HFFc6 (cell line): ENCODE data around the gene FANCE. TPM values are rescaled to one million over a fixed set of nuclear protein-coding genes. Genes with fewer than 3 reads are reported as not detected.
A peak's percentile ranks its signal among the peaks of the same experiment; 100 is the strongest.
"Not testable (repeated sequence)": the region's sequence is repeated elsewhere in the genome, so short reads cannot be mapped to it uniquely, and the experiment has no call there.

Source experiments
- DNase-seq: peaks from one replicate; pipeline ENCODE4 v3.0.0-alpha.2; 2018
- H3K27ac Mint-ChIP-seq: 2 replicates; pipeline ENCODE4 v1.8.0; 2020; ENCODE audit warnings: mild to moderate bottlenecking, mixed read lengths
- H3K27me3 Mint-ChIP-seq: 2 replicates; pipeline ENCODE4 v1.8.0; 2021; ENCODE audit warnings: mild to moderate bottlenecking, moderate library complexity, mixed read lengths; ENCODE audit not compliant: insufficient read depth
- H3K36me3 Mint-ChIP-seq: 2 replicates; pipeline ENCODE4 v1.8.0; 2021; ENCODE audit warnings: low read depth, mixed read lengths
- H3K4me1 Mint-ChIP-seq: 2 replicates; pipeline ENCODE4 v1.8.0; 2020; ENCODE audit warnings: low read depth, mixed read lengths
- H3K4me3 Mint-ChIP-seq: 2 replicates; pipeline ENCODE4 v1.8.0; 2020; ENCODE audit warnings: mild to moderate bottlenecking, moderate library complexity, mixed read lengths
- H3K9me3 Mint-ChIP-seq: 2 replicates; pipeline ENCODE4 v1.8.0; 2020; ENCODE audit warnings: mild to moderate bottlenecking, mixed read lengths
- total RNA-seq, 6 experiments: library from RNA; stranded (reverse); fragmentation: NEBNext Ultra II Directional; extraction: Animal tissue kit (Norgen Biotek cat#: 25700); gene quantifications; 2 replicates in 1 of 6; 3 replicates in 5 of 6; pipeline ENCODE4 v1.2.3, GENCODE V29; 2021
- TF ChIP-seq, protein P1 (sequence below): fragments of 200-600 bp; sonication (generic); IDR thresholded peaks from 2 replicates; pipeline ENCODE4 v1.5.0; 2021; ENCODE audit warnings: antibody characterized with exemption, mild to moderate bottlenecking

FANCE gene
- total RNA-seq, 6 experiments from 2014 or later, result 7.2 to 10.7 (median 9.2) TPM

DNA sequence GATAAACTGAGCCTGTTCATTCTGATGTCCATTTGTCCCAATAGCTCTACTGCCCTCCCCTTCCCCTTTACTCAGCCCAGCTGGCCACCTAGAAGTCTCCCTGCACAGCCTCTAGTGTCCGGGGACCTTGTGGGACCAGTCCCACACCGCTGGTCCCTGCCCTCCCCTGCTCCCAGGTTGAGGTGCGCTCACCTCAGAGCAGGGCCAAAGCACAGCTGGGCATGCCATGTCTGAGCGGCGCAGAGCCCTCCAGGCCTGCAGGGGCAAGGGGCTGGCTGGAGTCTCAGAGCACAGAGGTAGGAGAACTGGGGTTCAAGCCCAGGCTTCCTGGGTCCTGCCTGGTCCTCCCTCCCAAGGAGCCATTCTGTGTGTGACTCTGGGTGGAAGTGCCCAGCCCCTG is 24.7 kb upstream of the FANCE start:
- peak overlapping the region; percentile 90 for H3K27ac Mint-ChIP-seq
- peaks cover 15% of the 10 kb centered on the region for H3K9me3 Mint-ChIP-seq
- TF ChIP-seq, protein P1, sequence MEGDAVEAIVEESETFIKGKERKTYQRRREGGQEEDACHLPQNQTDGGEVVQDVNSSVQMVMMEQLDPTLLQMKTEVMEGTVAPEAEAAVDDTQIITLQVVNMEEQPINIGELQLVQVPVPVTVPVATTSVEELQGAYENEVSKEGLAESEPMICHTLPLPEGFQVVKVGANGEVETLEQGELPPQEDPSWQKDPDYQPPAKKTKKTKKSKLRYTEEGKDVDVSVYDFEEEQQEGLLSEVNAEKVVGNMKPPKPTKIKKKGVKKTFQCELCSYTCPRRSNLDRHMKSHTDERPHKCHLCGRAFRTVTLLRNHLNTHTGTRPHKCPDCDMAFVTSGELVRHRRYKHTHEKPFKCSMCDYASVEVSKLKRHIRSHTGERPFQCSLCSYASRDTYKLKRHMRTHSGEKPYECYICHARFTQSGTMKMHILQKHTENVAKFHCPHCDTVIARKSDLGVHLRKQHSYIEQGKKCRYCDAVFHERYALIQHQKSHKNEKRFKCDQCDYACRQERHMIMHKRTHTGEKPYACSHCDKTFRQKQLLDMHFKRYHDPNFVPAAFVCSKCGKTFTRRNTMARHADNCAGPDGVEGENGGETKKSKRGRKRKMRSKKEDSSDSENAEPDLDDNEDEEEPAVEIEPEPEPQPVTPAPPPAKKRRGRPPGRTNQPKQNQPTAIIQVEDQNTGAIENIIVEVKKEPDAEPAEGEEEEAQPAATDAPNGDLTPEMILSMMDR, result no peak
- H3K4me1 Mint-ChIP-seq, result peaks cover 50% of the 10 kb centered on the region
- peaks cover 40% of the 10 kb centered on the region for H3K36me3 Mint-ChIP-seq
- DNase-seq, result no peak
- peaks cover 4% of the 10 kb centered on the region for H3K27me3 Mint-ChIP-seq
- H3K4me3 Mint-ChIP-seq, result 0 out of 2 replicates have a peak overlapping the region, but pooled peaks have one; percentile 70

DNA sequence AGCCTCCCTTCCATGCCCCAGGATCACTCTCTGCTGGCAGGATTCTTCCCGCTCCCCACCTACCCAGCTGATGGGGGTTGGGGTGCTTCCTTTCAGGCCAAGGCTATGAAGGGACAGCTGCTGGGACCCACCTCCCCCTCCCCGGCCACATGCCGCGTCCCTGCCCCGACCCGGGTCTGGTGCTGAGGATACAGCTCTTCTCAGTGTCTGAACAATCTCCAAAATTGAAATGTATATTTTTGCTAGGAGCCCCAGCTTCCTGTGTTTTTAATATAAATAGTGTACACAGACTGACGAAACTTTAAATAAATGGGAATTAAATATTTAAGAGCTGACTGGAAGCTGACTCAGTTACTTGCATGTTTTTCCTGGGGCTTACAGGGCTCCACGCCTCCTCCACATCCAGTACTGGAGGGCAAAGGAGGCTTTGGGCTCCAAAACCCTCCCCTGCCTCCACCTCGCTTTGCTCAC is 24.3 kb upstream of the FANCE start:
- Mint-ChIP-seq H3K27me3 (peaks cover 4% of the 10 kb centered on the region), H3K27ac (peak overlapping the region; percentile 90), H3K36me3 (peaks cover 40% of the 10 kb centered on the region), H3K4me3 (peak overlapping the region; percentile 70), H3K4me1 (peaks cover 50% of the 10 kb centered on the region), H3K9me3 (peaks cover 15% of the 10 kb centered on the region)
- DNase-seq, result peak; percentile 75
- TF ChIP-seq, protein P1, result no peak

DNA sequence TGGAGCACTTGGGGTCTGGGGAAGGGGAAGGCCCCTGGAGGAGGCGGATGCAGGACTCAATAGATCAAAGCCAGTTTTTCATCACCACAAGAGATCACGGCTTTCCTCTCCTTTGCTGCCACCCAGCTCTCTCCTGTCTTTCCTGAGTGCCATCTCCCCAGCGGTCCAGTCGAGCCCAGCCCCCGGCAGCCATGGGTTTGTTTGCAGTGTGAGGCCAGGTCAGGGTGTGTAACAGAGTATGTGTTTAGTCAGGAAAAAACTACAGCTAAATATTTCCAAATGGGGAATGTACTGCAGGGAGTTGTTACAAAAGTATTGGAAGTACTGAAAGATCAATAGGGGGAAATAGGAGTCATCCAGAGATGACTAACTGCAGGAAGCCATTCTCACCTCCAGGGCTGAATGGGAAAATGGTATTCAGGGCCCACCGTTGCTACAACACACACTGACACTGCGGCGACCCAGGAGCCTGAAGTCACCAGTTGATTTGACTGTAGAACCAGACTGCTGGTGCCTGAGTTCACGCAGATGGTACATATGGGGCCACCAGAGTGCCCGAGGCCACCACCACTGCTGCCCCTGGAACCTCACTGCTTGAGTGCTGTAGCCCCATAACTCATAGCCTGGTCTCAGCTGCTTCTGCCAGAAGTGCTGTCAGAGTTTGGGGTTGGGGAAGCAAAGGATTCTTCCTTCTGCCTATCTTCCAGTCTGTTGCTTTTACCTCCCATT is 23.6 kb upstream of the FANCE start:
- Mint-ChIP-seq H3K9me3 (peaks cover 15% of the 10 kb centered on the region), H3K36me3 (peaks cover 40% of the 10 kb centered on the region), H3K27ac (peak overlapping the region; percentile 90), H3K27me3 (peaks cover 2% of the 10 kb centered on the region), H3K4me3 (peak overlapping the region; percentile 70), H3K4me1 (peaks cover 50% of the 10 kb centered on the region)
- TF ChIP-seq, protein P1, result peak; percentile 17; the same call in 1 of the 2 replicates
- no peak for DNase-seq

DNA sequence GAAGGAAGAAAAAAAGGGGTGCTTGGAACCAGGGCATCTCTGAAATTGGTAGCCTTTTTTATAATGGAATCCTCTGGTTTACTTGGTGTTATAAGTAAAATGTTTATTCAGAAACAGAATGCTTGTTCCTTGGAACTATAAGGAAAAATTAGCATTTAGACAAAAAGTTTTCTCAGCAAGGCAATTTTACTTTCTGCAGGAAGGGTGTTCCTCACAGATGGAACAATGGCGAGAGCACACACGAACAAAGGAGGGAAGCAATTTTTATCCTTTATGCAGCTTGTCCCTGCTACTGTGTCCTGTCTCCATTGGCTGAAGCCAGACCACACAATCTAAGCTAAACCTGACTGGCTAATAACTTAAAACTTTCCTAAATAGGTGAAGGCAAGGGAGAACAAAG is 22.7 kb upstream of the FANCE start:
- Mint-ChIP-seq H3K36me3 (peaks cover 35% of the 10 kb centered on the region), H3K27ac (peak overlapping the region; percentile 90; the same call in 1 of the 2 replicates), H3K27me3 (peaks cover 2% of the 10 kb centered on the region), H3K4me3 (no peak overlapping the region), H3K9me3 (peaks cover 15% of the 10 kb centered on the region), H3K4me1 (peaks cover 49% of the 10 kb centered on the region)
- TF ChIP-seq, protein P1, result no peak
- no peak for DNase-seq

DNA sequence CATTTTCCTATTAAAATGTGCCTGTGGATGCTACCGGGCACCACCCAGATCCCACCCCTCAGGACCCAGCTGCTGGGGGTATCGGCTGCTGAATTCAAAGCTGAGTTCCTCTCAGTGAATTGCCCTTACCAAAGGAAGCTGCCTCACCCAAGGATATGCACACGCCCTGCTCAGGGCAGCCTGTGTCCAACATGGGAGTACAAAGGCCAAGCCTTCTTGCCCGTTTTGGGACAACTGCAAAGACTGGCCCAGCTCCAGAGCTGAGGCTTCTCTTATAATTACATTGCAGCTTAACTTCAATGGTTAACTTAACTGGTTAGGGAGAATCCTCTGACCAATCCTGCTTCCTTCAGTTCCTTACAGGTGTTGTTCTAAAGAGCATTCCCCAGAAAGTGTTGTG is 19.8 kb upstream of the FANCE start:
- peaks cover 2% of the 10 kb centered on the region for H3K27me3 Mint-ChIP-seq
- no peak for DNase-seq
- TF ChIP-seq, protein P1, result no peak
- H3K4me3 Mint-ChIP-seq, result no peak overlapping the region
- peaks cover 15% of the 10 kb centered on the region for H3K9me3 Mint-ChIP-seq
- H3K36me3 Mint-ChIP-seq, result peaks cover 22% of the 10 kb centered on the region
- peaks cover 21% of the 10 kb centered on the region for H3K4me1 Mint-ChIP-seq
- no peak overlapping the region for H3K27ac Mint-ChIP-seq

DNA sequence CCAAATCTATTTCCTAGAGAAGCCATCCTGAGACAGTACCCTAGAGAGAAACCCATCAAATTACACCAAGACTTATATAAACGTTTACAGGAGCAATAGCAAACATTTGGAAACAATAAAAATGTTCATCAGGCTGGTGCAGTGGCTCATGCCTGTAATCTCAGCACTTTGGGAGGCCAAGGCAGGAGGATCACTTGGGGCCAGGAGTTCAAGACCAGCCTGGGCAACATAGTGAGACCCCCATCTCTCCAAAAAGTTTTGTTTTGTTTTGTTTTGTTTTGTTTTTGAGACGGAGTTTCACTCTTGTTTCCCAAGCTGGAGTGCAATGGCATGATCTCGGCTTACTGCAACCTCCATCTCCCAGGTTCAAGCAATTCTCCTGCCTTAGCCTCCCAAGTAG is 19.4 kb upstream of the FANCE start:
- H3K9me3 Mint-ChIP-seq, result peaks cover 15% of the 10 kb centered on the region
- H3K27ac Mint-ChIP-seq, H3K4me3 Mint-ChIP-seq, DNase-seq, H3K27me3 Mint-ChIP-seq: not testable (repeated sequence)
- peaks cover 17% of the 10 kb centered on the region for H3K4me1 Mint-ChIP-seq
- peaks cover 22% of the 10 kb centered on the region for H3K36me3 Mint-ChIP-seq
